B cell (primary cell): ENCODE data around the gene SPECC1. TPM values are rescaled to one million over a fixed set of nuclear protein-coding genes. Genes with fewer than 3 reads are reported as not detected.

Source experiments
- ATAC-seq: fragments of 200-7000 bp; cut with Tn5 transposase; one replicate; pipeline ENCODE4 v1.10.0; 2021; ENCODE audit warnings: low read depth, mild to moderate bottlenecking, moderate number of reproducible peaks, moderate library complexity
- CTCF ChIA-PET: fragments of 350-600 bp; sonication (Branson Sonifier 250); formaldehyde crosslinking; loops from one replicate; lab custom pipeline; 2021; ENCODE audit warnings: antibody characterized with exemption, inconsistent platforms; lab: Charles Lee
- POLR2A ChIA-PET: fragments of 350-600 bp; sonication (Branson Sonifier 250); formaldehyde crosslinking; loops from one replicate; lab custom pipeline; 2021; ENCODE audit warnings: antibody characterized with exemption; lab: Charles Lee
- DNase-seq: peaks from one replicate; pipeline ENCODE4 v3.0.0; 2013
- H2AFZ ChIP-seq: 2 replicates; pipeline ENCODE4 v1.6.1; 2012; ENCODE audit warnings: mild to moderate bottlenecking, low read depth, low read length; ENCODE audit not compliant: insufficient read depth, poor library complexity, severe bottlenecking
- H3K27ac ChIP-seq, 2 donors: 1 replicate in 1 of 2; 2 replicates in 1 of 2; pipeline ENCODE4 v1.5.1; 2012 to 2013; ENCODE audit warnings: low read length in 2 of 2, mild to moderate bottlenecking in 2 of 2, moderate library complexity in 1 of 2
- H3K27me3 ChIP-seq, 4 experiments: fragments of 200-600 bp in 1 of 4; sonication (generic) in 1 of 4; replicated peaks in 1 of 4; 1 replicate in 2 of 4; 2 replicates in 2 of 4; pipeline versions ENCODE4 v1.6.1 to v1.7.0; 2013 to 2016; ENCODE audit warnings: low read length in 3 of 4, mild to moderate bottlenecking in 2 of 4, mixed read lengths in 1 of 4, moderate library complexity in 1 of 4; ENCODE audit not compliant: insufficient read depth in 4 of 4, control insufficient read depth in 3 of 4; ENCODE audit errors: control extremely low read depth in 1 of 4
- H3K36me3 ChIP-seq, 2 experiments: replicated peaks in 1 of 2; 1 replicate in 1 of 2; 2 replicates in 1 of 2; pipeline versions ENCODE4 v1.6.1 to v1.7.1; 2013; ENCODE audit warnings: low read length in 1 of 2; ENCODE audit not compliant: insufficient read depth in 2 of 2, control insufficient read depth in 1 of 2; ENCODE audit errors: control extremely low read depth in 1 of 2, extremely low read depth in 1 of 2
- H3K4me1 ChIP-seq, 2 donors: fragments of 200-600 bp in 1 of 2; sonication (generic) in 1 of 2; 1 replicate in 1 of 2; 2 replicates in 1 of 2; pipeline versions ENCODE4 v1.5.1 to v1.6.1; 2013 to 2017; ENCODE audit warnings: low read length in 2 of 2; ENCODE audit not compliant: control insufficient read depth in 2 of 2, insufficient read depth in 2 of 2
- H3K4me2 ChIP-seq: replicated peaks from 2 replicates; pipeline ENCODE3; 2012; ENCODE audit warnings: mild to moderate bottlenecking, low read depth, low read length; ENCODE audit not compliant: poor library complexity, severe bottlenecking
- H3K4me3 ChIP-seq, 5 experiments: fragments of 200-600 bp in 1 of 5; sonication (generic) in 1 of 5; 1 replicate in 3 of 5; 2 replicates in 2 of 5; pipeline versions ENCODE4 v1.5.1 to v1.7.0; 2011 to 2016; ENCODE audit warnings: low read length in 4 of 5, mild to moderate bottlenecking in 4 of 5, low read depth in 2 of 5, control low read depth in 1 of 5, moderate library complexity in 1 of 5; ENCODE audit not compliant: insufficient read depth in 1 of 5; ENCODE audit errors: control extremely low read depth in 1 of 5, extremely low read depth in 1 of 5
- H3K79me2 ChIP-seq: fragments of 200-600 bp; sonication (generic); one replicate; pipeline ENCODE4 v1.6.0; 2016; ENCODE audit warnings: low read length; ENCODE audit not compliant: control insufficient read depth, insufficient read depth
- H3K9ac ChIP-seq: fragments of 200-600 bp; sonication (generic); 2 replicates; pipeline ENCODE4 v1.6.1; 2017; ENCODE audit warnings: mild to moderate bottlenecking, low read length, moderate library complexity
- H3K9me3 ChIP-seq, 3 donors: one replicate each; pipeline versions ENCODE4 v1.6.1 to v1.7.1; 2013; ENCODE audit warnings: low read length in 2 of 3; ENCODE audit not compliant: control insufficient read depth in 2 of 3, insufficient read depth in 1 of 3; ENCODE audit errors: control extremely low read depth in 1 of 3
- H4K20me1 ChIP-seq: 2 replicates; pipeline ENCODE4 v1.6.0; 2012; ENCODE audit warnings: mild to moderate bottlenecking, low read length; ENCODE audit not compliant: insufficient read depth, control insufficient read depth, poor library complexity, severe bottlenecking
- H3K27ac Mint-ChIP-seq: one replicate; pipeline ENCODE4 v1.8.0; 2021; ENCODE audit warnings: mixed read lengths
- H3K27me3 Mint-ChIP-seq: one replicate; pipeline ENCODE4 v1.8.0; 2021; ENCODE audit warnings: mixed read lengths
- H3K4me1 Mint-ChIP-seq: one replicate; pipeline ENCODE4 v1.8.0; 2021; ENCODE audit warnings: mixed read lengths
- H3K4me3 Mint-ChIP-seq: one replicate; pipeline ENCODE4 v1.8.0; 2021; ENCODE audit warnings: mixed read lengths
- H3K9me3 Mint-ChIP-seq: one replicate; pipeline ENCODE4 v1.8.0; 2022; ENCODE audit warnings: mixed read lengths; ENCODE audit not compliant: insufficient read depth
- EZH2 ChIP-seq: IDR thresholded peaks from 2 replicates; pipeline ENCODE4 v1.6.1; 2012; ENCODE audit warnings: borderline replicate concordance, low read depth, mild to moderate bottlenecking, moderate library complexity, low read length; ENCODE audit not compliant: insufficient read depth, poor library complexity, severe bottlenecking
- WGBS: methylation state at CpG from one replicate; pipeline ENCODE4 v1.1.5; 2013; ENCODE audit warnings: missing lambda C conversion rate; ENCODE audit not compliant: insufficient coverage; 5-methylcytosine and 5-hydroxymethylcytosine counted together
- intact Hi-C: fragments of 100-400 bp; cut with micrococcal nuclease; formaldehyde crosslinking; loops from one replicate; pipeline ENCODE4 v1.10.0; 2022
- polyA plus RNA-seq: library from polyadenylated mRNA; depleted of rRNA; stranded (reverse); fragments of >200 nt; gene quantifications from 2 replicates; pipeline ENCODE4 v1.2.3, GENCODE V29; 2012
- total RNA-seq, 2 donors: library from RNA; stranded (reverse); fragments of 120-200 nt in 1 of 2; gene quantifications; 1 replicate in 1 of 2; 2 replicates in 1 of 2; pipeline versions ENCODE4 v1.2.3 to v1.2.4, GENCODE V29; 2013 to 2022
- TF ChIP-seq, protein P1 (sequence below): fragments of 200-600 bp; IDR thresholded peaks from one replicate; pipeline ENCODE4 v1.8.0; 2022; ENCODE audit warnings: antibody characterized with exemption, mild to moderate bottlenecking

The SPECC1 gene
- total and polyA plus RNA-seq, 2 donors (not counting 1 experiment from before 2014, with no cell fraction given), result 4.6 to 7.4 TPM

DNA sequence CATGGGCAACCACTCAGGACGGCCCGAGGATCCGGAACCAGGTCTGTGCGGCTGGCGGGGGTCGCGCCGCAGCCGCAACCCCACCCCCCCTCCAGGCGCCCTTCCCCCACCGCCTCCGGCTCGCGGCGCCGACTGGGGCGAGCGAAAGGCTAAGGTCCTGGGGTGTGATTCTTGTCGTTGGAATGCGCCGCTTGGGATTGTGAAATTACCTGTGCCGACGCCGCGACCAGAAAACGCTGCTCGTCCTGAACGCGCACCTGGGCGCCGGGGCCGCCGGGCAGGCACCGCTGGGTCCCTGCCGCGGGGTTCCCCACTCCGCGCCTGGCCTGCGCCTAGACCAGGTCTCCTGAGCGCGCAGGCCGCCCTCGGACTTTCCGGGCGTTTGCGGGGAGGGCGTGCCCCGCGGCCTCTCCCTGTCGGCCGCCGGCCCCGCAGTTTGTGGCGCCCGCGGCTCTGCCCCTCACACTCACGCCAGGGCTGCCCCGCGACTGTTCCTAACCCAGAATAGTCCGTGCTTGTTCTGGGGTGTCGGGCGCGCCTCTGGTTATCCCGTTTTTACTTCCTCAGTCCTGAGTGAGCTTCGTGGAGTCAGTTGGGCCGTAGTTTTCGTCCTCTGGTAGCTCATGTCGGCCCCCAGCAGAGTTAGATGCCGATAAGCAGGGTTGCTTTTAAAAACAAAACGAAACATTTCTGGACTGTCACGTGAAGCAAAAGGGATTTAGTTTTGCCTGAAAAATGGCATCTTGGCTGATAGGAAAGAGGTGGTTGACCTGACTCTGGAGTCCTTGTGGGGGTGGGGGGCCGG lies 147.2 kb downstream of the SPECC1 start:
- peak overlapping the region; percentile 80 for H3K27ac Mint-ChIP-seq
- peak overlapping the region; percentile 84 for H3K9ac ChIP-seq
- POLR2A ChIA-PET, result no interaction called here
- ATAC-seq (peak; percentile 24), DNase-seq (peak; percentile 72)
- intact Hi-C loops, result loop anchor here (5.0 kb wide), 2 partner anchors 34 to 509 kb away; partner anchors contain the start of gene ALDH3A2
- WGBS, result 2% methylated on average over 58 of the region's 72 CpGs
- H3K9me3 ChIP-seq, result no peaks in the 10 kb centered on the region
- no peaks in the 10 kb centered on the region for H3K9me3 Mint-ChIP-seq
- H2AFZ ChIP-seq, result peak overlapping the region; percentile 68
- no peaks in the 10 kb centered on the region for H3K36me3 ChIP-seq
- CTCF ChIA-PET, result no interaction called here
- TF ChIP-seq, protein P1, sequence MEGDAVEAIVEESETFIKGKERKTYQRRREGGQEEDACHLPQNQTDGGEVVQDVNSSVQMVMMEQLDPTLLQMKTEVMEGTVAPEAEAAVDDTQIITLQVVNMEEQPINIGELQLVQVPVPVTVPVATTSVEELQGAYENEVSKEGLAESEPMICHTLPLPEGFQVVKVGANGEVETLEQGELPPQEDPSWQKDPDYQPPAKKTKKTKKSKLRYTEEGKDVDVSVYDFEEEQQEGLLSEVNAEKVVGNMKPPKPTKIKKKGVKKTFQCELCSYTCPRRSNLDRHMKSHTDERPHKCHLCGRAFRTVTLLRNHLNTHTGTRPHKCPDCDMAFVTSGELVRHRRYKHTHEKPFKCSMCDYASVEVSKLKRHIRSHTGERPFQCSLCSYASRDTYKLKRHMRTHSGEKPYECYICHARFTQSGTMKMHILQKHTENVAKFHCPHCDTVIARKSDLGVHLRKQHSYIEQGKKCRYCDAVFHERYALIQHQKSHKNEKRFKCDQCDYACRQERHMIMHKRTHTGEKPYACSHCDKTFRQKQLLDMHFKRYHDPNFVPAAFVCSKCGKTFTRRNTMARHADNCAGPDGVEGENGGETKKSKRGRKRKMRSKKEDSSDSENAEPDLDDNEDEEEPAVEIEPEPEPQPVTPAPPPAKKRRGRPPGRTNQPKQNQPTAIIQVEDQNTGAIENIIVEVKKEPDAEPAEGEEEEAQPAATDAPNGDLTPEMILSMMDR, result no peak
- TF ChIP-seq EZH2, result no peak
- H3K4me2 ChIP-seq, result peak overlapping the region; percentile 98
- no peaks in the 10 kb centered on the region for H3K27me3 Mint-ChIP-seq
- H3K79me2 ChIP-seq, result peaks cover 4% of the 10 kb centered on the region
- H3K4me1 Mint-ChIP-seq, result peaks cover 4% of the 10 kb centered on the region
- H3K27ac ChIP-seq, result peak overlapping the region in 1 of 2 donors; percentile 69
- no peaks in the 10 kb centered on the region for H3K27me3 ChIP-seq
- H3K4me3 ChIP-seq, result peak overlapping the region; percentile 21 to 77 (median 72)
- peak overlapping the region; percentile 90 for H3K4me3 Mint-ChIP-seq
- no peaks in the 10 kb centered on the region for H4K20me1 ChIP-seq
- peaks cover 27 to 35% of the 10 kb centered on the region in 2 donors for H3K4me1 ChIP-seq

DNA sequence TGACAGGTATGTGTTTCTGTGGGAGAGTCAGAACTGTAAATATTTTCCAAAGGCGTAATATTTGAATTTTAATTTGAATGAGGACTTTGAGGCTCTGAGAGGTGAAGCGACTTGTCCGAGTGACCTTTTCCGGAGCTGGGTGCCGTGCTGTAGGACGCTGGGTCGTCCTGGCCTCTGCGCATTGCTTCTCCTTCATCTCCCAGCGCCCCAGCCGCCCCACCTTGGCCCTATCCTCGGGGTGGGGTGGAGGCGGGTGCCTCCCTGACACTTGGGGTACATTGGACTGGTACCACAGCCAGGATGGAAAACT lies 147.8 kb downstream of the SPECC1 start:
- H3K79me2 ChIP-seq, result peaks cover 4% of the 10 kb centered on the region

More for the DNA sequence above, 147.8 kb downstream of the SPECC1 start:
- Histone ChIP-seq H3K9ac (peak overlapping the region; percentile 84), H3K9me3 (no peaks in the 10 kb centered on the region), H3K4me2 (peak overlapping the region; percentile 98), H2AFZ (peak overlapping the region; percentile 68), H3K4me1 (peaks cover 27 to 35% of the 10 kb centered on the region in 2 donors), H4K20me1 (no peaks in the 10 kb centered on the region), H3K27me3 (no peaks in the 10 kb centered on the region), H3K36me3 (no peaks in the 10 kb centered on the region), H3K27ac (peak overlapping the region in 1 of 2 donors; percentile 69), H3K4me3 (peak overlapping the region in 4 of 5 experiments; percentile 43 to 77 (median 74))
- Mint-ChIP-seq H3K27ac (peak overlapping the region; percentile 80), H3K9me3 (no peaks in the 10 kb centered on the region), H3K4me3 (peak overlapping the region; percentile 90), H3K4me1 (peaks cover 4% of the 10 kb centered on the region), H3K27me3 (no peaks in the 10 kb centered on the region)
- intact Hi-C loops, result loop anchor here (5.0 kb wide), 2 partner anchors 35 to 510 kb away; partner anchors contain the start of gene ALDH3A2
- DNase-seq (no peak), ATAC-seq (no peak)
- WGBS, result 94% methylated on average over 12 of the region's 12 CpGs
- POLR2A ChIA-PET, result no interaction called here
- CTCF ChIA-PET, result no interaction called here
- TF ChIP-seq EZH2, result no peak
- TF ChIP-seq, protein P1, result no peak
